ENCODE data around the gene ICAM2. TPM values are rescaled to one million over a fixed set of nuclear protein-coding genes. Genes with fewer than 3 reads are reported as not detected.

ICAM2 gene
- total RNA-seq, 1 experiment from 2014 or later: 0.33 TPM

GRCh38 chr17:63972796-63973195 lies 47.6 kb downstream of the ICAM2 start, which contains the start of gene SCN4A:
Gene SCN4A, minus strand, starts transcription at chr17:63972918. Its CDS starts 77 bp downstream, at chr17:63972841.
- TF ChIP-seq ESRRA (CRISPR knock-in tag; IDR thresholded peaks at IDR 0.05; ENCODE audit: borderline replicate concordance) (no peak), RORB (CRISPR knock-in tag; IDR thresholded peaks at IDR 0.05) (no peak), NR2C2 (CRISPR knock-in tag; IDR thresholded peaks at IDR 0.05) (no peak), ZNF423 (CRISPR knock-in tag; IDR thresholded peaks at IDR 0.05) (no peak), ZNF219 (CRISPR knock-in tag; IDR thresholded peaks at IDR 0.05; ENCODE audit: borderline replicate concordance) (no peak), HMGXB4 (CRISPR knock-in tag; IDR thresholded peaks at IDR 0.05) (no peak), ERG (CRISPR knock-in tag; IDR thresholded peaks at IDR 0.05) (no peak), ZNF512 (CRISPR knock-in tag; IDR thresholded peaks at IDR 0.05; ENCODE audit: borderline replicate concordance) (no peak)
- CTCF ChIA-PET: interaction anchor here (1.6 kb wide), 1 partner anchor 54 kb away, joined by 4 read pairs; no protein-coding TSS in a partner anchor
- ATAC-seq (no peak), DNase-seq (ENCODE audit: low spot score) (no peak)
- no peak within 1 kb of the TSS for H3K27ac Mint-ChIP-seq
- H3K4me3 Mint-ChIP-seq: no peak within 1 kb of the TSS
- H3K27me3 Mint-ChIP-seq (ENCODE audit: low read depth): no peaks in the 10 kb centered on the region; the same call in 1 of the 2 replicates
- no peaks in the 10 kb centered on the region for H3K9me3 Mint-ChIP-seq
- POLR2A ChIA-PET: no interaction called here
- 0 out of 2 replicates have a peak, but pooled peaks cover 5% of the 10 kb centered on the region for H3K4me1 Mint-ChIP-seq
- H3K36me3 Mint-ChIP-seq: no peaks in the 10 kb centered on the region

GRCh38 chr17:63969278-63969677 lies 51.2 kb downstream of the ICAM2 start:
- Mint-ChIP-seq H3K9me3 (no peaks in the 10 kb centered on the region), H3K36me3 (no peaks in the 10 kb centered on the region), H3K4me1 (0 out of 2 replicates have a peak, but pooled peaks cover 1% of the 10 kb centered on the region), H3K27me3 (ENCODE audit: low read depth) (no peaks in the 10 kb centered on the region; the same call in 1 of the 2 replicates), H3K27ac (no peak overlapping the region), H3K4me3 (no peak overlapping the region)
- DNase-seq (ENCODE audit: low spot score) (no peak), ATAC-seq (no peak)
- TF ChIP-seq TCF7 (CRISPR knock-in tag; IDR thresholded peaks at IDR 0.05; ENCODE audit: low read depth) (no peak), MAX (CRISPR knock-in tag; IDR thresholded peaks at IDR 0.05) (no peak), CDX4 (CRISPR knock-in tag; IDR thresholded peaks at IDR 0.05; ENCODE audit: borderline replicate concordance) (no peak), FOXJ3 (CRISPR knock-in tag; IDR thresholded peaks at IDR 0.05; ENCODE audit: borderline replicate concordance) (no peak), USF2 (CRISPR knock-in tag; IDR thresholded peaks at IDR 0.05) (no peak), ETV6 (CRISPR knock-in tag; IDR thresholded peaks at IDR 0.05) (no peak), GTF2I (CRISPR knock-in tag; conservative IDR thresholded peaks at IDR 0.05) (no peak), GABPB1 (CRISPR knock-in tag; IDR thresholded peaks at IDR 0.05) (no peak), ZNF423 (CRISPR knock-in tag; IDR thresholded peaks at IDR 0.05) (no peak), ZNF263 (CRISPR knock-in tag; IDR thresholded peaks at IDR 0.05; ENCODE audit: low read depth) (no peak), E2F1 (CRISPR knock-in tag; IDR thresholded peaks at IDR 0.05) (no peak), GRHL2 (CRISPR knock-in tag; IDR thresholded peaks at IDR 0.05; ENCODE audit: insufficient replicate concordance, severe bottlenecking) (no peak), ATF6 (CRISPR knock-in tag; IDR thresholded peaks at IDR 0.05) (no peak), FOXK1 (CRISPR knock-in tag; IDR thresholded peaks at IDR 0.05) (no peak)
- CTCF ChIA-PET: interaction anchor here (1.5 to 2.9 kb wide), 5 partner anchors 19 to 58 kb away, joined by 3 to 11 read pairs (median 8); partner anchors contain the start of gene GH1
- POLR2A ChIA-PET: no interaction called here
